HG03354 (cell line): ENCODE data around the gene FCRL5.

Source experiments
- ATAC-seq: cut with Tn5 transposase; IDR thresholded peaks from one replicate; pipeline ENCODE4 v1.9.1; 2021; ENCODE audit warnings: mild to moderate bottlenecking; ENCODE audit not compliant: unreplicated experiment, poor library complexity, severe bottlenecking

Gene FCRL5

DNA sequence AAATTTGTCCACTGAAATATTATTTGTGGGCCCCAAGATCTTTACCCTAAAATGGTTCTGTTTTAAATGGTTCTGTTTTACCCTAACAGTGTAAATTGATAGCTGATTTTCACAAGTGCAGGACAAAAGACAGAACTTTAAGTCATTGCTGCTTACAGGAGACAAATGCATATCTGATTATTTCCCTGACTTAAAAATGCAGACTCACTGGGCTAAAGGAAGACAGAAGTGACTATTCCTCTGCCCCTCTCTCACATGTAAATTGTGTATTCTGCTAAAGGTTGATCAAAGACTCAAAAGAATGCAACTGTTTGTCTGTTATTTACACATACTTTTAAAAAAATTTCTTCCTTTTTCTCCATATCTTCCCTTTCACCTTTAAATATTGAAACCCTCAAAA, 12.7 kb downstream of the FCRL5 start:
- ATAC-seq = no peak

DNA sequence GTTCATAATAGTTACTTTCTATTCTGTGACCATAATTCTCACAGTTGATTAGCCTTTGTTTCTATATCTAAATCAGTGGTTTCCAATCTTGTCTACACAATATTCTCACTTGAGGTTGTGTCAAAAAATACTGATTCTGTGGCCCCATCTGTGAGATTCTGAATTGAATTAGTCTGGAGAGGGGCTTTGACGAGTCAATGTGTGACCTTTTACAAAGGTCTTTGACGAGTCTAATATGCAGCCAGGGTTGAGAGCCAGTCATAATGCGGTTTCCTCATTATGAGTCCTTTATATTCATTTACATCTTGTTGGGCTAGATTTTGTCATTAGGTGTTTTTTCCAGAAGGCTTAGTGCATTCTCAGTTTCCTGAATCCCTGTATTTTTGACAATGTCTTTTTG, 19.7 kb downstream of the FCRL5 start:
- ATAC-seq = no peak

DNA sequence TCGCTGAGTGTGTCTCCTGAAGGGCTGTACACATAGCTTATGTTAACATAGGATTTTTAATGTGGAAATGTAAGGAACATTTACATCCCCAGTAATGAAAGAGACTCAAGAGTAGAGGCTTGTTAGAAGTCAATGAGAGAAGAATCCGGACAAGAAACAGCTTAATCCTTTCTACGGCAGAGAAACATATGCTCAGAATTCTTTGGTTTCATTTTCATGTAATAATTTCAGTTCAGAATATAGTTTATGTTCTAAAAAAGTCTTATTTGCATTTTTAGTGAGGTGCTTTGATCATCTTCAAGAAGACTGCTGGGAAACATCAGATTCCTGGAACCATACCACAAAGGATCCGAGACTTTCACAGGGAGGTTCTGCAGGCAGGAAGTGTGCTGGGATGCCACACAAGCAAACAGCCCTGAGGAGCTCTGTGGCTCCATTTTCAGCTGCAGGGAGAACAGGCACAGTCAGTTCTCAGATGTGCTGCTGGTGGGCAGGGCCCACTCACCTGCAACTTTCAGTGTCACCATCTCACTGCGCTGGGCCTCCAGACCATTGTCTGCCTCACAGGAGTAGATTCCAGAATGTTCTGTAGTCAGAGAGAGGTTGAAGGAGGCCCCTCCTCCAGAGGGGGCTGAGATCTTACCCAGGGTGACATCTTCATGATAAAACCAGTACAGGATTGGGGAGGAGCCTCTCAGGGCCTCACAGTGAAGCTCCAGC, 28.4 kb downstream of the FCRL5 start:
- ATAC-seq = peak; percentile 85

DNA sequence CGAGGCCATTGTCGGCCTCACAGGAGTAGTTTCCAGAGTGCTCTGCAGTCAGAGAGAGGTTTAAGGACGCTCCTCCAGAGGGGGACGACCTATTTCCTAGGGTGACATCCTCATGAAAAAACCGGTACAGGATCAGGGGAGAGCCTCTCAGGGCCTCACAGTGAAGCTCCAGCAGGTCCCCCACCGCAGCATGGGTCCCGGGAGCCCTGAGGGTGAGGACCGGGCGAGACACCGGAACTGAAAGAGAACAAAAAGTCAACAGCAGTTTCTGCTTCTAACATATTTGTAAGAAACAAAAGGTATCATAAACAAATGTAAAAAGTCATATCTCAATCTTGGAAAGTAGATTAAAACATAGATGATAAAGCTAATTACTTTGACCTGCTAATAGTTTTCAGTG, 31.3 kb downstream of the FCRL5 start:
- no peak for ATAC-seq

DNA sequence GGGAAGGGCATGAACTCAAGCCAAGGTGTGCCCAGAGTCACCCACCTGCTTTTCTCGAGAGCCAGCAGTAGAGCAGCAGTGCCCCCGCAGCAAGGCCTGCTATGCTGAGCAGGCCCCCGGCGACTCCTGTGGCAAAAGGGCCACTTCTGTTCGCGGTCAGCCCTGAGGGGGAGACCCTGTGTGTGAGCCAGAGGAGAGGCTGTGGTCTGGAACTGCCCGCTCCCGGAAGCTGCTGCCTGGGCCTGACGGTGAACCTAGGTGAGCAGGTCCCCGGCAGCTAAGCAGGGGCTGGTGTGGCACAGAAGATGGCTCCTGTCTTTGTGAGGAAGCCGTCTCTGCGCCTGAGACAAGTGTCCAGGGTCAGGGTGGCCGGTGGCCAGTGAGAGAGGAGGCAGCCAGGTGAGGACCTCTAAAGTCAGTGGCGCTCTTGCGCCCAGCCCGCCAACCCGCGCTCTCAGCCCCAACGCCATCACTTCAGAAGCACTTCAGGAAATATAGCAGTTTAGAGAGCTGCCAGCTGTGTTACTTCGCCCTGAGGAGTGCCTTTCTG, 31.9 kb downstream of the FCRL5 start:
- no peak for ATAC-seq

DNA sequence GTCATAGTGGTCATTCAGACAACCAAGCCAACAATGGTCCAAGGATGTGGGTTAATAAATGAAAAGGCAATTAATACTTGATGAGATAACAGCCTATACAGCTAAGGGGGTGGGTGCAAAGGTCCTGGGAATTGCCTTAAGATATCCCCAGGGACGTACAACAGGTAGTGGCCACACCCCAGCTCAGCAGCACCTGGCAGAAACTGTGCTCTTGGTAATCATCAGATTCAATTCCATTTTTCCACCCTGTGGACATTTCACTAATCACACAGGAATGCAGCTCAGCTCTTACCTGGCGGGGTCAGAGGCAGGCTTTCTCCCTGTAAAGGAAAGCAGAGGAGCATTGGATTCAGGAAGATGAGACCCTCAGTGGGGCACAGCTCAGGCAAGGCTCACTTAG, 32.9 kb downstream of the FCRL5 start:
- no peak for ATAC-seq

DNA sequence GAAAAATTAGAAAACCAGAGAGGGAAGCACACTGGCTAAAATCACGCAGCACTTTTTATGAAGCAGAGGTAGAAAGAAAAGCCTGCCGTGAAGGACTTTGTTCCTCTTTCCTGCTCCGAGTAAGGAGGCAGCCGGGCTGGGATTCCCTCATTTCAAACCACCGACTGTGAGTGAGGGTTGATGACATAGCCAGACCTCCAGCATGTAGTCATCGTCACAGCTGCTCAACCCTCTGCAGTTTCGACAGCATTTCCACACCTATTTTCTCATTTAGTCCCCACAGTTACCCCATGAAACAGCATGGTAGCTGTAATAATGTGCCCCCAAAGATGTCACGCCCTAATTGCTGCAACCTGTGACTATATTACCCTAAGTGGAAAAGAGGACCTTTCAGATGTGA, 35.3 kb downstream of the FCRL5 start:
- no peak for ATAC-seq

DNA sequence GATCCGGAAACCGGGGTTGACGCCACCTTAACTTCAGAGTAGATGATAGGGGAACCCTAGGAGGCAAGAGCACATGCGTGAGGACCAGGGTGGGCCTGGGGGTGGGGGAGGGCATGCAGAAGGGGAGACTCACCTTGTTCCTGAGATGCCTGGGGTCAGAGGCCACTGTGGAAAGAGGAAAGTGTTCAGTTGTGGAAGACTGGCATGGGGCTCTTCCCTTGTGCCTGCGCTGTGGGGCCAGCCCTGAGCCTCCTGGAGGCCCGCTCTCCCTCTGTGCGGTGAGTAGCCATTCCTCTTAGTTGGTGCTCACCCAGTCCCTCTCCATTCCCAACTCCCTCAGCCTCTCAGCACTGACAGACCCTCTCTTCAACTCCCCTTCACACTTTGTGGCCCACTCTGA, 36.6 kb downstream of the FCRL5 start:
- ATAC-seq = no peak

DNA sequence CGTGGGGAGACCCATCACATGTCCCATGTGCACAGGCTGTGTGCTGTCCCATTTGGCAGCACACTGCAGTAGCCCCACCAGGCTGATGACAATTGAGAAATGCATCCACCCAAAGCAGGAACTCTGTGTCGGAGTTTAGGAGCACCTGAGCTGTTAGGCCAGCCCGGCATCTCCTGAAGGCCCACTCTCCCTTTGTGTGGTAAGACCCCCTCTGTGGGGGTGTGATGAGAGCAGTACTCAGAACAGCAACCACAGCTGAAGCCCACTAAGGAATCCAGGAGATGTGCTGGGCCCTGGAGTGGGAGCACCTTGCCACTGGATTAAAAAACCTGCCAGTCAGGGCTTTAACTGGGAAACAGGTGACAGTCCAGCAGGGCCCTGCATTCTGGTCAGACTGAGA, 37.2 kb downstream of the FCRL5 start:
- no peak for ATAC-seq

DNA sequence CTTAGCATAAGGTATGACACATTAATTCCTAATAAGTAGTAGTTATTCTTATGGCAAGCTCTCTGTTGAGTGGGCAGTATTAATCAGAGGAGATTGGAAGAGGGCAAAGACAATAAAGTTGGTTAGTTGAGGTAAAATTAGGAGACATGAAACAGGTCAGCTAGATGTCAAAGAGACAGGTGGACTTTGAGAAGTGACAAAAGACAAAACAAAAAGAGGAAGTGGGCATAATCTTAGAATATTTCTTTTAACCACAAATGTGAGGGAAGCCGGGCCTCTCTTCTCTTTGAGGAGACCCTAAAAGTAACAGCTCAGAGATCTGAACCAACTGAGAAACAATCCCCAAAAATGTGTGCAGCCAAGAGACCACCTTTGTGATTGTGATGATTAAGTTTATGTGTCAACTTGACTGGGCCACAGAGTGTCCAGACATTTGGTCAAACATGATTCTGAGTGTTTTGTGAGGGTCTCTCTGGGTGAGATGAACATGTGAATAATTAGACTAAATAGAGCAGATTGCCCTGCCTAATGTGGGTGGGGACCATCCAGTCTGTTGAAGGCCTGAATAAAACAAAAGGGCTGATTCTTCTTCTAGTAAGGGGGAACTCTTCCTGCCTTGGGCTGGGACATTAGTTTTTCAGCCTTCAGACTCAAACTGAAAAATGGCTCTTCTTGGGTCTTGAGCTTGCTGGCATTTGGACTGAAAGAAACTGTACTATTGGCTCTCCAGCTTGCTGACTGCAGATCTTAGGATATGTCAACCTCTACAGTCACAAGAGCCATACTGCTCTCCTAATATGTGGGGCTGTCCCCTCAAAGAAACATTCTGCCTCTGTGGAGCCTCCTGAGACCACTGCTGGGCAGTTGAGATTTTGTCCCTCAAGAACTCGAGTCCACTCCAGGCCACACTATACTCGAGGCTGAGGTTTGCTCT, 40.0 kb downstream of the FCRL5 start:
- ATAC-seq = peak; percentile 79

DNA sequence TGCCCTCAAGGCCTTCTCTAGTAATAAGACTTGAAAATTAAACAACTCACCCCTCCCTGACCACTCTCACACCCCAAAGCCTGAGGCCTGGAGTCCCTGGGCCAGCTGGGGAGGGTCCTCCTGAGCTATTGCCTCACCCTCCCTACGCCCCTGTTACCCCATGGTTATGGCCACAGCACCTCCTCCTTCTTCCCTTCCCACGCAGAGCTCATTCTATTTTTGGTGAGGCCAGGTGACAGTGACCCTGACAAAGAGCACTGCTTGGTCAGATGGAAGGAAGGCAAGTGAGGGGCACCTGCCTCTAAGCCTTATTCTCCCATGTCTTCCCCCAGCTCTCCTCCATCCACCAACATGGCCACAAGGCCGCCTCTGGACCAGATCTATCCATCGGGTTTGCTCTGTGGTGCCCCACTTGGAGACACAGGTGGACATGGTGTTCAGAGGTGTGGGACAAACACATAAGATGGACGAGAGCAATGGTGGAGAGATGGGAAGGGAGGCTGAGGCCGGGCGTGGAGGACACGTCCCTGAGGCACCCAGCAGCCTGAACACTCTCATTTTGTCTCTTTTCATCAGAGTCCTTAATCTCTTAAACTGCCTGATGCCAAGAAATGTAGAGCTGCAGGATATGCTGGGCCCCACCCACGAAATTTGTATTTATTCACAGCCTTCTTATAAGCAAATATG, 42.6 kb downstream of the FCRL5 start:
- no peak for ATAC-seq

DNA sequence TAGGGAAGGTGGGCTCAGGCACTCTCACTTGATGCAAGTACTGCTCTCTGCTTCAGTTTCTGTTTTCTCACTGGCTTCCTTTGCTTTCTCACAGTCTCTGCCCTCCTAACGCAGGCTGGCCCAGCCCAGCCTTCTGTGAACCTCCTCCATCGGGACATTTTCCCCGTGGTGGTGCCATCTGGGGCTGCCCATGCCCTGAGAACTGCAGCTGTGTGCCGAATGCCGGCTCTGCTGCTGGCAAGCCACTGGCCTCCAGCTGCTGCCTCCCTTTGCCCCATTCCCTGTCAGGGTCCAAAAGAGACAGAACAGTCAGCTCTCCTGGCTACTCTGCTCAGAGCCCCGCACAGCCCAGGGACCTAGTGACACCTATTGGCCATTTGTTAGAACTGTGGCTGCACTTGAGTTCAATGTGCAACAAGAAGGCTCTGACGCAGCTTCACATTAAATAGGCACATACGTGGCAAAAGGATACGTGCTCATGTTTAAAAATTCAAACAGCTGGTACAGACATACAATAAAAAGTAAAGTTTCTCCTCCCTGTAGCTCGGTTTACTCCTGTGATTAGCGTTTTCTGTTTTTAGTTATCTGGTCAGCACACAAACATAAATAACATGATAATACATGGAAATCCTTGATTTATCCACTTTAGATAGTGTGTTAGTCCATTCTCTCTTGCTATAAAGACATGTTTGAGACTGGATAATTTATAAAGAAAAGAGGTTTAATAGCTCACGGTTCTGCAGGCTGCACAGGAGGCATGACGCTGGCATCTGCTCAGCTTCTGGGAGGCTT, 46.6 kb downstream of the FCRL5 start:
- peak; percentile 94 for ATAC-seq

DNA sequence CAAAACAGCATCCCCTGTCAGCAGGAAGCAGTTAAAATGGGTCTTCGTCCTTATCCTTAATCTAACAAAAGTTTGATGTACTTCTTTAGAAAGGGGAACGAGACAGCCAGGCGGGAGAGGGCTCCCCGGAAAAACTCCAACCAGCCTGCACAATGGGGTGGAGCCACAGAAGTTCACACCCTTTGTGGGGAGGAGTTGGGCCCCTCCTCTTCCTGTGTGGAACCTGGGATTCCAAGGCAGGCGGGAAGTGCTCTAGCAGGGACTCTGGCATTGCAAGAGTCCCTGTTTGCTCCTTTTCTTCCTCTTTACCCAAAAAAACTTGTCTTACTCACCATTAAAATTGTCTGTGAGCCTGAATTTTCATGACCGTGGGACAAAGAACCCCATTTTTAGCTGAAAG, 47.7 kb downstream of the FCRL5 start:
- no peak for ATAC-seq

DNA sequence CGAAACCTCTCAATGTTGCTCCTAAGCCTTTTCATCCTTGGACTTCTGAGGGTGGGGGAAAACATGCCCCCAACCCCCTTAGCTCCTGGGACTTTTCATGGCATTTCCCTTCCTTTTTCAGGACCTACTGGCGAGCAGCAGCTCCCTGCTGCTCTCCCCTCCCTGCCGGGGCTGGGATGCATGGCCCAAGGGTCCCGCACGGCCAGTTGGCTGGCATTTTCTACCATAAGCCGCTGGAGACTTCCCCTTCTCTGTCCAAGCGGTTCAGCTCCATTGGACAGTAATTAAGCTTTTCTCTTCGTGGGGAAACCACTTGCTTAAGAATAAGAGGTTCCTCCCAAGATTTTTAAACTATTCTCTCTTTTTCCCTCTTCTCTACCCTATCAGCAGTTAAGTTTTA, 52.8 kb downstream of the FCRL5 start:
- no peak for ATAC-seq

DNA sequence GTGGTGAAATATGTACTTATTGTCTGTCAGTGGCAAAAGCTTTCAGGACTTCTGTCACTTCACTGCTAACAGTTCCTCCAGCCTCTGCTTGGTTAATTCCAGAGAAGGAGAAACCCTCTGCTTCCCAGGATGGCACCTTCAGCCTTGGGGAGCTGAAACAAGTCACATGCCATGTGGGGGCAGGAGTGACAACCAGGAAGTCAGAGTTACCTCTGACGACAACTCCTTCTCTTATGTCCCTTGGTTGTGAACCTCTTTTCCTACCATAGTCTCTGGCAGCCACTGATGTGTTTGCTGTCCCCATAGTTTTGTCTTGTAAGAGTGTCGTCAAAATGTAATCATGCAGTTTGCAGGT, 53.6 kb downstream of the FCRL5 start:
- ATAC-seq = no peak

DNA sequence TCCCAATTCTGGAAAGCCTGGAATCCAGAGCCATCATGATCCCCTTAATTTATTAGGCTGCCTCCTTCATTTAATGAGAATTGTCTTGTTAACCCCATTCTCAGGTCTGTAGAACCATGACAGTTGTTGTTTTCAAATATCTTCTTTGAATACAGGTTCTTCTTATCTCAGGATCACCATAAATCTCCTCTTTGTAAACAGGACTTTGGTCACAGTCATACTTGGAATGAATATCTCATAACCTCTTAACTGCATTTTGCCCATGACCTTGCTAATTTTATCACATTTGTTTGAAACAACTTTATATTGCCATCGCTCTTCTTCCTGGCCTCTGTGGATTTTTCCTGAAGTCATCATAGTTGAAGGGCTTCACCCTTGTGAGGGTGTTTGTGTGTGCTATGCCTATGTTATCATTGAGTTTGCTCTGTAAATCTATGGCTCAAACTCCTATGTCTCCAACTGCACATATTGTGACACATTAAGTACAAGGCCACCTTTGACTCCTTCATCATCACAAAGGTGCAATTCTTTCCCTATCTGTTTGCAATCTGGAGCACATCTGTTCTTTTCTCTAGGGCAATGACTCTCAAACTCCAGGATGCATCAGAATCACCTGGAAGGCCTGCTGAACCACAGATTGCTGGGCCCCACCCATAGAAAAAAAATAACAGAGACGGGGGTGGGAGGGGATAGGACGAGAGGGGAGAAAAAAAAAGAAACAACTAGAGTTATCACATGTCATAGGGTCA, 54.2 kb downstream of the FCRL5 start:
- ATAC-seq = no peak

DNA sequence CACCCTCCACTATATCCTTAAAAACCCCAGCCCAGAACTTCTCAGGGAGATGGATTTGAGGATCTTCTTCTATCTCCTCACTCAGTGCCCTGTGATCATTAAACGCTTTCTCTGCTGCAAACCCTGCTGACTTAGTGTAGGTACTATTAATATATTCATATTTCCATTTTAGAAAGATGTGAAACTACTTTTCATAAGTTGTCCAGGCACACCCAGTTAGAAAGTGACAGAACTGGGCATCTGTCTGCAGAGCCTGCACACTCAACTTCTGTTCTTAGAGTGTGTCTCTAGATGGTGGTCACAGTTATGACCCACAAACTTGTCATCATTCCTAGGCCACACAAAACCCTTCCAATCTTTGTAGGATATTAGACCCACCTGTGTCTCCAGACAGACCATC, 55.0 kb downstream of the FCRL5 start:
- ATAC-seq = no peak

DNA sequence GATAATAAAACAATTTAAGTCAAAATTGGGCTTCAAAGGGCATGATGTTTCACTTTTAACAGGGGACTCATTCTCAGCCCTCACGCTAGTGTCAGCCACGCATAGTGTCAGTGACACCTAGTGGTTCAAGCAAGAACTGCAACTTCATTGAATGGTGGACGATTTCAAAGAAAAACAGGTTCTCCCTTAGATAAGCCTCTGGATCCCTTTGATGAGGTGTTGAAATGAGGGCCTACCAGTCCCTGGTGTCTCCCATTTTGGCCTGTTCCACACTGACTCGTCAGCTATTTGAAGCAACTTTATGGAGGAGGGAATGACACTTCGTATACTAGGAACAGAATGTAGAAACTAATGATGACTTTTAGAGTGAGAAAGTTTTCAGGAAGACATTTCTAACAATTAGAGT, 56.2 kb downstream of the FCRL5 start:
- ATAC-seq = no peak

DNA sequence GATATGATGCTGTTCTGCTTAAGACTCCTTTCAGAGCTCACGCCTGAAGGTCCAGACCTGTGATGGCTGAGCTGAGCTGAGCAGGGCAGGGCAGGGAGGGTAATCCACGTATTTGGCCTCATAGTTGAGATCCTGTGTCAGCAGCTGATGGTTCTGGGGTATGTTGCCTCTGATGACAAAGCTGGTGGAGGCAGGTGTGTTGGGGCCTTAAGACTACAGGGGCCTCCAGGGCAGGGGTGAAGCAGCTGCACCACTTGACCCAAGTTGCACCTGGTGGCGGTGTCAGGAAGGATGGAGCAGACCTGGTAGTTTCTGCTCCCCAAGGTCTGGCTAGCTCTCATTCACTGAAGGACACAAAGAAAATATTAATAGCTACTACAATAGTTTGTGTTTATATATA, 57.0 kb downstream of the FCRL5 start:
- ATAC-seq = no peak
